SKM-1 (cell line): ENCODE results near the gene PEPD.

Experiments
- DNase-seq: peaks from one replicate; lab custom pipeline; 2025; ENCODE audit not compliant: unreplicated experiment; lab: John Stamatoyannopoulos, UW

Gene PEPD

GRCh38 chr19:33512580-33513137 is 8.9 kb downstream of the PEPD start:
- DNase-seq: no peak

DNA sequence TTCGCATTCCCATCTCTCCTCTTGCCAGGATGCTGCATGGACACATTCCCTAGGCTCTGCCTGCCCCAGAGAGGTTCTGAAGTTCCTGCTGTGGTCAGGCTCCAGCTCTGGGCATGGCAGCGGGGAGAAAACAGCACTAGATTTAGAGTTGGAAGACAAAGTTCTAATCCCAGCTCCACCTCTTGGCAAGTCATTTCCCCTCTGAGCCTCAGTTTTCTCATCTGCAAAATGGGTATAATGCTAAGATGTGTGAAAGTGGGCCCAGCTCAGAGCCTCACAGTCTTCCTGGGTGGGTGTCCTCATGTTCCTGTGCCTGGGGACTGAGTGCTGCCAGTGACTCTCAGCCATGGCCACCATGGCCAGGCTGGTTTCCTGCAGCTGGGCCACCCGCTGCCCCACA is 9.6 kb downstream of the PEPD start:
- no peak for DNase-seq

DNA sequence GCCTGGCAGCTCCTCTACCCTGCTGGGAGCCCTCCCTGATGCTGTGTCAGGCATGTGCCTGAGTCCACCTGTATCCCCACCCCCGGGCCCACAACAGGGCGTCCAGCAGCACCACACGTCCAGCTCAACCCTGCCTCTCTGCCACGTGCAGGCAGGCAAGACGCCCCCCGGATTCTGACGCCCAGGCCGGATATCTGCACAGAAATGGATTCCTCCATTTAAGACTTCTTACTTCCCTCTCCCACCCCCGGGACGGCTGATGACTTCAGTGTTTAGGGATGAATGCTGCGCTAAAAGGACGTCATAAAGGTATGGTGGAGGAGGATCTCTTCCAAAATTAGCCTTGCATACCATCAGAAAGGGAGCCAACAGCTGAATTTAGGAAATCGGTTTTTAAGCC is 10.2 kb downstream of the PEPD start:
- no peak for DNase-seq

- DNase-seq: no peak
Measured at GRCh38 chr19:33510462-33511194, 11.0 kb downstream of the PEPD start.

- no peak for DNase-seq
Measured at GRCh38 chr19:33509774-33510173, 11.8 kb downstream of the PEPD start.

DNA sequence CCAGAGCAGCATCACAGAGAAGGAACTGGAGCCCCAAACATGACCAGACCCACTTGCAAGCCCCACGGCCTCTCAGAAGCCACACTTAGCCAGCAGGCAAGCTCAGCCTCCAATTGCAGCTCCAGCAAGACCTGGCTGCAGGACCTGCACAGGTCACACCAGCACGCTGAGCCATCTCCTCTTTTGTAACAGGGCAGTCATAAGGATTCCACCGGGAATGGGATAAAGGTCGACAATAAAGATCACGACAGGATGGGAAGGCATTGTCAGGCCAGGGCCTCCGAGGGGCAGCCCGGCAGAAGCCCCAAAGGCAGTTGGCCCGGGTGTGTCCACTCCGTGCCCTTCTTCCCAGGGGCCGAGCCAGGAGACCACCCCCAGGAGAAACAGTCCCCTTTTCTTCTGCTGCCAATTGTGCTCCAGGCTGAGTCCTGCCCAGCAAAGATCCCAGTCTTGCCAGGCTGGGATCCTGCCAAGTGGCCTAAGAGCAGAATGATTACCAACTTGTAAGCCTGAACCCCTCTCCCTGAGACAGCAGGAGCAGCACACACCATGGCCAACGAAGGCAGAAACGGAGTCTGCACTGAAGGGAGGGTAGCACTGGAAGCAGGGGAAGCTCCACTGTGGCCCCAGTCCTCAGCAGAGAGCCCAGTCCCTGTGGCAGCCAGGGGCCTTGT is 12.5 kb downstream of the PEPD start:
- no peak for DNase-seq

DNA sequence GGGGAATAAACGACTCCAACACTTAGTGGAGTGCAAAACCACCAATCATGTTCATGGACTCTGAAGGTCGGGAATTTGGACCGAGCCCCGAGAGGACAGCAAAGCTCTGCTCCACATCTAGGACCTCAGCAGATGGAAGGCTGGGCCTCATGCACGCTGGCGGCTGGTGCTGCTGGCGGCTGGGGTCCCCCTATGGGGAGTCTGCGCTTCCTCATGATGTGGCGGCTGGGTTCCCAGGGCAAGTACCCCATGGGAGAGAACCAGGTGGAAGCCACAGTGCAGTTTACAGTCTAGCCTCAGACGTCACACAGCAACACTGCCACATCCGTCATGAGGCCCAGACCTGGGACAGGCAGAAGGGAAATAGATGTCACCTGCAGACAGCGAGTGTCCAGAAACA is 13.2 kb downstream of the PEPD start:
- no peak for DNase-seq

DNA sequence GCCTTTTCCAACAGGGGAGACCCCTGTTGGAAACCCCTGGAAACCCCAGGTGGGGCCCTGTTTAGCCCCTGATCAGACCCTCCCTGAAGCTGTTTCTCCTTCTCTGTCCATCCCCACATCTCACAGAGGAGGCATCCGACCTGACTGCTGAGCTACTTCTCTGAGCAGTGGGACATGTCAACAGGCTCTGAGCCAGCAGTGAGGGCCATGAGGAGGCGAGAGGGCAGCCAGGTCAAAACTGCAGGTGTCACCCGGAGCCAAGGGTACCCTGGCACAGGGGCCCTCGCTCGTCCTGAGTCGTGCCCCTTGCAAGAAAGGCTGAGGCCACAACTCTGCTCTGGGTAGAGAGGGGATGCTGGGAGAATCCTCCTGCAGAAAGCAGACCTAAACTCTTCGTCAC is 13.6 kb downstream of the PEPD start:
- no peak for DNase-seq

DNA sequence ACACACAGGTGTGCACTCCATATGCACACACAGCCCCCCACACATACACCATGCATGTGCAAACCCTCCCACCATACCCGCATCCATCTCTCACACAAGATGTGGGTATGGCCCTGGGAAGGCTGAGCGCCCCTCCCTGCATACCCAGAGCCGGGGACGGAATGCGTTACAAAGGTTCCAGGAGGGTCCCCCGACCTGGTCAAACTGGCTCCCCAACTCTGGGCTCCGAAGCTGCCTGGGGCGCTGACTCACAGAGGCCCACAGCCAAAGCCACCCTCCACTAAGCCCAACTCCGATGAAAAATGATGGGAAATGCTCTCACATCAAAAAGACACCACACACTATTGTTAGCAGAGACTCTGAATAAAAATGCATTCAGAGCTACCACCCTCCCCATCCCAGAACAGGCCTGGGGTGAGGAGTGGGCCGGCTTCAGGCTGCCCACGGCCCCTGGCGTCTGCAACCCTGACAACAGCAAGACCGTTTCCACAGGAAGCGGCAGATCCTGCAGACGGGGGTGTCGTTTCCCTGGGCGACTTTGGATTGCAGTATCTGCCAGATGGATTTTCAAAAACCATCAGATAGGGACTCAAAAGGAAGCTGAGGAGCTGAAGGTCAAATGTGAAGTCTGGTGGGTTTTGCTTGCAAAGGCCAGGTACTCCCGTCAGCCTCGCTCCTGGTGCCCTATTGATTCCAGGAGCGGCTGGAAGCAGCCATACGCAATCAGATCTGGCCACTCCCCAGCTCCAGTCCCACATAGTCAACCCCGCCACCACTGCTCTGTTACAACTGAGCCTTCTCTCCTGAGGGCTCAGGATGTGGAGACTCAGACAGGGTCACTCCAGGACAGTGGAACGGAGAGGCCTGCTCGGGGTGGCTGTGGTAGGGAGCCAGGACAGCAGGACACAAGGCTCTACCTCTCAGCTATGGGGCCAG is 14.3 kb downstream of the PEPD start:
- no peak for DNase-seq

DNA sequence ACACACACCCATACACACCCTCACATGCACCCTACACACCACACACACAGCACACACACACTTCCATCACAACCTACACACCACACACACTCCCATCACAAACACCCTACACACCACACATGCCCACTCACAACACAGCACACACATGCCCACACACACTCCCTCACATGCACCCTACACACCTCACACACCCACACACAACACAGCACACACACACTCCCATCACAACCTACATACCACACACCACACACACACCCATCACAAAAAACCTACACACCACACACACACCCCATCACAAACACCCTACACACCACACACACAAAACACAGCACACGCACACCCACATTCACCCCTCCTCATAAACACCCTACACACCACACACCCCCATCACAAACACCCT is 15.1 kb downstream of the PEPD start:
- no peak for DNase-seq

DNA sequence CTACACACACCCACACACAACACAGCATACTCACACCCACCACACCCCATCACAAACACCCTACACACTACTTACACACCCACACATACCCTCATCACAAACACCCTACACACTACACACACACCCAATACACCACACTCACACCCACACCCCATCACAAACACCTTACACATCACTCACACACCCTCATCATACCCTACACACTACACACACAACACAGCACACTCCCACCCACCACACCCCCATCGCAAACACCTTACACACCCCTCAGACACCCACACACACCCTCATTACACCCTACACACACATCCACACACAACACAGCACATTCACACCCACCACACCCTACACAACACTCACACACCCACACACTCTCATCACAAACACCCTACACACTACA is 15.8 kb downstream of the PEPD start:
- no peak for DNase-seq

GRCh38 chr19:33505148-33505547 is 16.4 kb downstream of the PEPD start:
- DNase-seq: no peak

GRCh38 chr19:33504058-33504444 is 17.5 kb downstream of the PEPD start:
- DNase-seq: no peak

DNA sequence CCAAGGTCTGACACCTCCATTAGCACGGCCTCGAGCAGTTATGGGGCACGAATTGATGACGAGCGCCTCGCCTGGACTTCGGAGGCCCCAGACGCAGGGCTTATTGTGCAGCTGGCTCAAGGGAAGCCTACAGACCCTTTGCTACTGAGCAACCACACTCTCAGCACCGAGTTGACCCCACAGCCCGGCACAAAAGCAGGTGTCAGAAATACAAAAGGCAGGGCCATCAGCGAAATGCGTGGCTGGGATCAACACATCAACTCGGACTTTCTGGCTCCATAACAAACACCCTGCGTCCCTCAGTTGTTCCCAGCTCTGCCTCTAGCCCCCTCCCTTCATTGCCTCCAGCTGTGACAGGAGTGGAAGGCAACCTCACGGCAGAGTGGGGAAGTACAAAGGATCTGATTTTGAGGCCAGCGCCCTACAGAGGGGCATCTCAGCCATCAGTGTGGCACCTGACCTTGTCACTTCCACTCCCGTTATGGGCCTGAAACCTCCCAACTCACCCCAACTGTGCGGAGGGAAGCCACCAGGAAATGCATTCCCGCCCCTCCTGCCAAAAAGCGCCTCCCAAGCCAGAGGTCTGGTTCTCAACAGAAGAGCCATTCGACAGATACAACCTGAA is 18.0 kb downstream of the PEPD start:
- DNase-seq: no peak

GRCh38 chr19:33503030-33503429 is 18.6 kb downstream of the PEPD start:
- no peak for DNase-seq

- DNase-seq: no peak
Measured at GRCh38 chr19:33502521-33502920, 19.1 kb downstream of the PEPD start.

GRCh38 chr19:33501693-33502356 is 19.8 kb downstream of the PEPD start:
- no peak for DNase-seq

DNA sequence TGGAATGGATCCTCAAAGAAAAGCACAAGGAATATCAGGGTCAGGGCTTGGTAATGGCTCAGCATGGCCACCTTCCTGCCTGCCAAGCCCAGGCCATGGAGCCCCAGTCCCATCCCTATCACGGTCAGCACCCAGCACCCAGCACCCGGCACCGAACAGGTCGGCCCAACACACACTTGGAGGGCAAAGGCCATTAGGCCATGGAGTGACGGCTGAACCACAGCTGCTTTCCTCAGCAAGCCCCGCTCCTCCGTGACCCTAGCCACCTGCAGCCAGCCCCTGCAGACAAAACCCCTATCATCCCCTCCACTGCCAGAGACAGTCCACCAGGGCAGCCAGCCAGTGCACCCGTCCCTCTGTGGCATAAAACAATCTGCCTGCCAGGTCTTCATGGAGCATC is 20.6 kb downstream of the PEPD start:
- DNase-seq: no peak

DNA sequence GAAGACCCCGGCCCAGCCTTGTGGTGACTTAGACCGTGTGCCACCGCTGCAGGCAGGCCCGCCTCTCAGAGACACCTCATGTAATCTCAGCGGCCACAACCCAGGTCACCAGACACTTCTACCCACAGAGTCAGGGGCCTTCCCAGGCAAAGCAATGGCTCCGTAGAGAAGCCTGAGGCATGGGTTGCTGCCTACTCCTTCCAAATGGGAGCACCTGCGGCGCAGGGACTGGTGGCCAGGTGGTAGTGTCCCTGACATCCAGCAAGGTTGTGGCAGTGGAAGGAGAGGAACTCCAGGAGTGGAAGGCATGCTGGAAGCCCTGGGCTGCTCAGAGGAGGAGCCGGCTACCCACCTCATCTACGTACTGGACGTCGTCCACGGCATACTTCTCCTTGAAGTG is 21.0 kb downstream of the PEPD start:
- no peak for DNase-seq

DNA sequence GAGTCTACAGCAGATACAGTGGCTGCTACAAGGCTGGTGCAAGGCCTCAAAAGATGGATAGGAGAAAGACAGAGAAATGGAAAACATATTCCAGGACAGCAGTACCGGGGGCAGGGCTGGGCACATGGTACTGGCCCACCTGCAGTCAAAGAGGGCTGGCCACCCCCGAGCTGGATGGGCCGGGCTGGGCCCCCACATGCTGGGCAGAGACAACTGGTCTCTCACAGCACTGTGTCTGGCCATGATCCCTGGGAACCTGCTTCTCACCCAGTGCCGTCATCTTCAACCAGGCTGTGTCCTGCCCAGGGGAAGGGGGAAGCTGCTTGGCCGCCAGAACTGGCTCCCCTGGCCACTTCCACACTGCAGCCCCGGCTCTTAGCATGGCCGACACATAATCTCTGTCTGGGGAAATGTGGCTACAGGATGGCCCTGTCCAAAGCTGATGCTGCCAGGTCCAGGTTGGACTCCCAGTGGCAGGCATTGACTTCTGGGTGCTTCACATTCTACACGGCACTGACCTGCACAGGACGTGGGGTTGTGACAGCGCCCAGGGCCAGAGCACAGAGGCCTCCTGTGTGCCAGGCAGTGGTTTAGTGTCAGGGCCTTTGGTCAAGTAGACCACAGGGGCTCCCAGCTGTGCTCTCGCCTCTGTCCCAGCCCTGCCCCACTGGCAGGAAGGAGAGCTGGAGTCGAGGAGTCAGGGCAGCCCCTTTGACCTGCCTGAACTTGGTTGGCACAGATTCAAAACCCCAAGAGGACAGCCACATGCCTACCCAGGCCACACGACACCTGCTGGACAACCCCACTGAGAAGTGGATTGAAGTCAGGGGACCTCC is 21.7 kb downstream of the PEPD start:
- no peak for DNase-seq
